ENCODE data around the gene PTPRD.

Gene PTPRD

GRCh38 chr9:9892217-9892616 lies 720.6 kb downstream of the PTPRD start:
- no peak for DNase-seq (ENCODE audit: low read depth)

GRCh38 chr9:9881692-9882091 lies 731.1 kb downstream of the PTPRD start:
- DNase-seq (ENCODE audit: low read depth), result no peak

DNA sequence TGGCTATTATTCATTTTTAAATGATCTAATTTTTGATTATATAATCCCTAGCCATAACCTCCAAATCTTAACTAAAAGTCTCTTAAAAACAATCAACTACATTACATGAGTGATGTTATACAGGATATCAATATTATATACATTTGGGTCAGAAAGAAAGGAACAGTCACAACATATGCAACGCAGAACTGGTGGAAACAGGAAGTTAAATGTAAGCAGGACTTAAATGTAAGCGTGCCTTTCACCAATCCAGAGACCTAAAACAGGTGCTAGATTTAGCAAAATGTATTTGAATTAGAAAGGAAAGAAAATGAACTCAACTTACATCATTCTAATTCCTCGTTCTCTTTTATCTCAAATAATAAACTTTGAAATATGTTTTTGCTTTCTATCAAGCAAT lies 738.5 kb downstream of the PTPRD start:
- DNase-seq (ENCODE audit: low read depth), result no peak

DNA sequence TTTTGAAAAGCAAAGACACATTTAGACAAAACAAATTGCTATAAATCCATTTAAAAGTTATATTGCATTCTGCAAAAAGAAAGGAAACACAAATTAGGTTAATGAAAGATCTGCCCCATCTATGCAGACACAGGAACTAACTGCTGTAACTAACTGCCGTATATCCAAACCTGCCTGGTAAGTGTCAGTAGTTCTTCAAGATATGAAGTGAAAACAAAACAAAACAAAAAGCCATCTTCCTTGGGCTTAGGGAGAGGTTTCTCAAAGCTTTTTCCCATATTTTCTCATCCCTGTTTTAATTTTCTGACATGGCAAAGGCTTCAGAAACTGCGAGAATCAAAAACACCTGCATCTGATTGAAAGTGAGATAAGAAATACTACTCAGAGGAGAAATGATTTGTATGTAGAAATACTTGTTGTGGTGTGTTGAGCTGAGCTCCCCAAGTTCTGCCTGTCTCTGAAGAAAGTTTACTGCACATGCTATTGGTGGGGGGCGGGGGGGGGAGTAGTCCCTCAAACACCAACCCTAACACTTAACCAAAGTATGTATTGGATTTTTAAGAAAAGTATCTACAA lies 750.5 kb downstream of the PTPRD start:
- DNase-seq (ENCODE audit: low read depth), result no peak

DNA sequence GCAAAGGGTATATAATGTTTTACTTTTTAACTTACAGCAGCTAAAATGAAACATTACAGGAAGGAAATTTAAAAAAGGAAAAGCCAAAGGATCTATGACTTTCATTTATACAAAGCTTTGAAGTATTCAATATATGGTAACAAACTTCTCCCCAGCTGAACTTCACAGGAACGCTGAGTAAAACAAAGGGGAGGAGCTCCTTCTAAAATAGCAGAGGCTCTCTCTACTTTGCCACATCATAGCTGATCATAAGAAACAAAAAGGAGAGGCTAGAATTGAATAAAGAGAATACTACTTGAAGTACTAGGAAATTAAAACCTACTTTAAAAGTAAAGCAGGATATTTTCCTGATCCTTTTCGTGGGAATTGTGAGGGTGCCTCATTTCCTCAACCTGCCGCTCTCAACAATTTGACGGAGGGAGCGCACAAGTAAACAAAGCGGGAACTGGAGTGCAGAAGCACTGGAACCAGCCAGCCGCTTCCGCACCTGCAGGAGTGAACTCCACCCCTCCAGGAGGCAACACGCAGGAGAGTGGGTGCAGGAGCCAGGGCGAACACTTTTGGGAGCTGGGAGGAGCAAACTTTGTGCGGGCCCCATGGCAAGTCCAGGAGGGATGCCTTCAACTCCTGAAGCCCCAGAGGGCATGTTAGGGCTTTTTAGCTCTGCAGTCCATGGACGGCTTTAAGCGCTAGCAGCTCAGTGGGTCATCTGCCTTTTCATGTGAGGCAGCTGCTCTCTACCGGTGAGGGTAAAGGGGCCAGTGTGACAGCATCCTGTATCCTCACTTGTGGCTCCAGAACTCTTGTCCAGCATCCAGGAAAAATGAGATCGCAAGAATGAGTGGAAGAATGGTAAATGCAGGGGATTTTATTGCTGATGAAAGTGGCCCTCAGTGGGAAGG lies 757.4 kb downstream of the PTPRD start:
- DNase-seq (ENCODE audit: low read depth), result no peak

DNA sequence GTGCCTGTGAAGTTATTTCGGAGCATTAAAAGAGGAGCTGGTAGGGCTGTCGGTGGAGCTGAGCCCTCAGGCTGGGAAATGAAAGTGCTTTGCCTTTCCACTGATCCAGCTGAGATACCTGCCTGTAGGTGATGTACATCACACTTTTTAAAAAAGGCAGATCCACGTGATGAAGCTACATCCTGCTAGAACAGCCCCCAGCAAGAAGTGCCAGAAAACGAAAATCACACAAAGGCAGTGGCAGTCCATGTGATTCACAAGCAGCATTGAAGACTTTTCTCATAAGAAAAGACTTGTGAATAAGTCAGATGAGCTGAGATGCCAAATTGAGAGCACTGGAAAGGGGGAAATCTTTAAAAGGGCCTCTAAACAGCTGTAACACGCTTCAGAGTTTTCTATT lies 765.1 kb downstream of the PTPRD start:
- DNase-seq (ENCODE audit: low read depth), result no peak

GRCh38 chr9:9846557-9846956 lies 766.2 kb downstream of the PTPRD start:
- no peak for DNase-seq (ENCODE audit: low read depth)

GRCh38 chr9:9820436-9820835 lies 792.4 kb downstream of the PTPRD start:
- DNase-seq (ENCODE audit: low read depth), result peak; percentile 54

DNA sequence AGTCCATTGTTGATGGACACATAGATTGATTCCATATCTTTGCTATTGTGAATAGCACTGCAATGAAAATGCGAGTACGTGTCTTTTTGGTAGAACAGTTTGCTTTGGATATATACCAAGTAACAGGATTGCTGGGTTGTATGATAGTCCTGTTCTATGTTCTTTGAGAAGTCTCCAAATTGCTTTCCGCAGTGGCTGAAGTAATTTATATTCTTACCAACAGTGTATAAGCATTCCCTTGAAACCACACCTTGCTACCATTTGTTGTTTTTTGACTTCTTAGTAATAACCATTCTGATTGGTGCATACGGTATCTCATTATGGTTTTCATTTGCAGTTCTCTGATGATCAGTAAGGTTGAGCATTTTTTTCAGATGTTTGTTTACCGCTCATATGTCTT lies 792.9 kb downstream of the PTPRD start:
- DNase-seq (ENCODE audit: low read depth), result no peak

GRCh38 chr9:9817176-9817575 lies 795.6 kb downstream of the PTPRD start:
- no peak for DNase-seq (ENCODE audit: low read depth)

GRCh38 chr9:9804109-9804508 lies 808.7 kb downstream of the PTPRD start:
- DNase-seq (ENCODE audit: low read depth), result no peak

DNA sequence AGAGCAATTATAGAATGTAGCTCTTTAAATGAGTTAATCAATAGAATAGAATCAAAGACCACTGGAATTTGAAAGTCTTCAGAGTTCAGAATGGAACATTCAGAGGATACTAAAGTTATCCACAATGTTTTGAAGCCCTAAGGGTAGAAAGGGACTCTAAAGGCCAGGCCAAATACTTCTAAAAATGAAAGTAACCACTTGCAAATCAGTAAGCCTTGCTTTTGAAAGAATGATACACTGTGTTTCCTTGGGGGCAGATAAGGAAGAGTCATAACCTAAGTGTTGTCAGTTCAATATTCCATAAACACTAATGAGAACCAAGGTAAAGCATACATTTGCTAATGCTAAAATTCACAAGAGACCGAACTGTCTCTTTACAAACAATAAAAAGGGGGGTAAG lies 813.5 kb downstream of the PTPRD start:
- DNase-seq (ENCODE audit: low read depth), result no peak

GRCh38 chr9:9792144-9792857 lies 820.5 kb downstream of the PTPRD start:
- no peak for DNase-seq (ENCODE audit: low read depth)

DNA sequence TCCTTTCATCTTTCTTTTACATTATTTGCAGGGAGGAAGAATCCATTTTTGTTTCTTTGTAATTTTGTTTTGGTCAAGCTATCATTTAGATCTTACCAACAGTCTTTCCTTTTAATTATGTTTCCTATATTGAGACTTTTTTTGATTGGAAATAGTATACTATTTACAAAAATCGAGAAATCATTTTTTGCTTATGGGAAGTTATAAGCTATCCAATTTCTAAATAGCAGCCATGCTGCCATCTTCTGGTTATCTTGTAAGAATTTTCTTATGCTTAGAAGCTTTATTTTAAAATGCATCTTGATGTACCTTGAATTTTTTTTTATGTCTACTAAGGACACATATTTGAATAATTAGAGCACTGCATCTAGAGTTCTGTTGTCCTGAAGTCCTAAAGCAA lies 821.2 kb downstream of the PTPRD start:
- peak; percentile 3 for DNase-seq (ENCODE audit: low read depth)

DNA sequence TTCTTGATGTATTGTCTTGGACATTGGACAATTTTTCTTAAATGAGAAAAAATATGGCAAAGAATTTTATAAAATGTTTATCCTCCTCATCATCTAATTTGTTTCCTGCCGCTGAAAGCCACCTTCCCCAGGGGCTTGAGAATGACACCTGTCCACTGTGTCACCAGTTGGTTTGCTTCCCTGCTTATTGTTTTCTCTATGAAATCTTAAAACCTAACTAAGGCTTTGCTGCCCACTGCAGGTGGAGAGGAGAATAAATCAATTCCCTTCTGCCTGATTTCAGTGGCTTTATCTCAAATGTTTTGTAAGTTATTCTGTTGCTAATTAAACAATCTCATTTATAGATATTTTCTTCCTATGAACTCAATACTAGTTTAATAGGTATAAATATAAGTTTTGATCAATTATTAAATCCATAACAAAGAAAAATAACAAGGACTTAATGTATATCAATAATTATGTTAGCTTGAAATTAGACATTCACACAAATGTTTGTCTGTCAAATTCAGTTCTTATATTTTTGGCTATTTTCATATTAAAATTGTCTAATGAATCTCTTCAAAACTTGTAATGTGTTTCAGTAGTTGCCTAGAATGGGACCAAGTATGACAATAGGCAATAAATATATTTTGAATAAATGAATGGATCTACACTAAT lies 822.5 kb downstream of the PTPRD start:
- DNase-seq (ENCODE audit: low read depth), result peak; percentile 10

GRCh38 chr9:9783711-9784110 lies 829.1 kb downstream of the PTPRD start:
- DNase-seq (ENCODE audit: low read depth), result no peak

DNA sequence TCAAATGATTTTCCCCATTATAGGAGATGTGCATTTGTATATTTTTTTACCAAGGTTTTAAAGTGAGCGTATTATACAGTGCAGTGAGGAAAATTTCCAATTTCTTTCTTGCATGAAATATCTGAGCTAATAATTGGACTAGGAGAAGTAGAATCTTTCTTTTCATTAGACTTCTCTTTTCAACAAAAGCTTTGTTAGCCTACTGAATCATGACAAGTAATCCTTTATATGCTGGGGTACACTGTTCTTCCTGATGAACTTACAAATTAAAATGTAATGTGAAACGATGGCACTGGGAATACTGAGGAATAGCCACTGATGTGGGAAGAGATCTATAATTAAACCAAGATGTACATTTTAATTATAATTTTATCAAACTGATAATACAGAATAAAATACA lies 829.6 kb downstream of the PTPRD start:
- DNase-seq (ENCODE audit: low read depth), result no peak

GRCh38 chr9:9778293-9778692 lies 834.5 kb downstream of the PTPRD start:
- no peak for DNase-seq (ENCODE audit: low read depth)

DNA sequence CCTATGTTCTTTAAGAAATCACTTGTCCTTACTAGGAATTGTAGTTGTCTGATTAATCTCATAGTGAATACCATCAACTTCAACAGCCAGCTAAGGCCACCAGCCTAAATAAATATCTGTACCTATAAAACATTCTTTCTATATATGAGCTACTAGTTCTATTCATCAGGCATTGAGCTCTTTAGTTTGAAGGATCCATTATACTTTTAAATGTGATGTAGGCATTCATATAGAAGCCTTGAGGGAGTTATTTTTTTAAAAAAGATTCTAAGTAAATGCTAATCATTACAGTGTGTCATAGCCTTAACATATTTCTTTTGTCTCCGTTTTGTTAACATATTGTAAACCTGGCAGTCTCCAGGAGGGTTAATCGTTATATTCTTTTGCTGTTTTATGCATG lies 838.3 kb downstream of the PTPRD start:
- no peak for DNase-seq (ENCODE audit: low read depth)

DNA sequence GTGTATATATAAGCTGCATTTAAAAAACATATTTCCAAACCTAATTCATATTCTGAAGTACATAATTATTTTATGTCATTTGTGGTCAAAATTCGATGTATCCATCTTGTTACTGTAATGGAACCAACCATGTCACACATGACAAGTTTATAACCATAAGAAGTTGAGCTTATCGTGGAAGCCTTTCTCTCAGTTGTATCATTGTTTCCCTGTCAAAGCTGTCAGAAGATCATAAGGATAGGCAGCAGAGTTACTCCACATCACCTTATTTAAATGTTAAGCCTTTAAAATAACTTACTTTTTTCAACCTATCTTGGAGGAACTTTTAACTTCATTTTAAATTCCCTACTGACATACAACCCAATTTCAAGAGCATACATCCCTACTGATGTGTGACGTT lies 841.5 kb downstream of the PTPRD start:
- no peak for DNase-seq (ENCODE audit: low read depth)

DNA sequence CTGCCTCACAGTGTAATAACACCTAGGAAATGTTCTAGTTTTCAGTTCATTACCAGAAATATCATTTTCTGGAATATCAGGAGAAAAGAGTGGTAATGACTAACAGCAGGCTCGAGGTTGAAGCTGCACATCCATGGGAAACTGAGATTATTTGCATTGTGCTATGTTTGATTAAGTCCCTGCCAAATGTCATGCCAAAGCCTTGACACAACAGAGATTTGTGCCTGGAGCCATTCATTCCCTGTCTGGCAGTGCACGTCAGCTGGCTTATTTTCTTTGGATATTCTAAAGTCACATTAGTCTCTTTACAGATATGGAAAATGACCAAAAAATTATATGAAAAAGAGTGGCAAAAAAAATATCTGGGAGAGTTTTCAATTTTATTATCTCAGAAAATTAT lies 848.0 kb downstream of the PTPRD start:
- DNase-seq (ENCODE audit: low read depth), result no peak

- DNase-seq (ENCODE audit: low read depth), result no peak
Measured at GRCh38 chr9:9754186-9754585, 858.6 kb downstream of the PTPRD start.

DNA sequence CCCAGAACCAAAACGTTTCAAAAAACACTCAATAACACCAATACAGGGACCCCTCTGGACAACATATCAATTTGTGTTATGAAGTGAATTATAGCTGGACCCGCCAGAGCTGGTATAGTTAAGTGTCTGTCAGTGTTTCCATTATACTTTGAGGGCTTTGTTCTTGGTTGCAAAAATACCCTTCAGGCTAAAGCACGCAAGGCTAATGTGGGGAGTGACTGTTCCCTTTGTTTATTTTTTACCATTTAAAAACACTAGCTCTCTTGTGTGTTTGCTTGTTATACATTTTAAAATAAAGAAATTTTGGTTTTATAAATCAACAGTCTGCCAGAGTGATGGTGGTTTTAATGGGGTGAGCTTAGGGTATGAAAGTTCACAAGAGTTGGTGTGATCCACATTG lies 859.5 kb downstream of the PTPRD start:
- no peak for DNase-seq (ENCODE audit: low read depth)
